A172 (cell line): ENCODE measurements around the gene CALN1. TPM values are rescaled to one million over a fixed set of nuclear protein-coding genes. Genes with fewer than 3 reads are reported as not detected.
A peak's percentile ranks its signal among the peaks of the same experiment; 100 is the strongest.
"Not testable (repeated sequence)": the region's sequence is repeated elsewhere in the genome, so short reads cannot be mapped to it uniquely, and the experiment has no call there.

Experiments used
- DNase-seq: peaks from one replicate; pipeline ENCODE4 v3.0.0-alpha.2; 2015; ENCODE audit warnings: low spot score
- total RNA-seq: library from RNA; depleted of rRNA; stranded (reverse); fragments of >200 nt; shearing (Covaris generic); gene quantifications from 2 replicates; pipeline ENCODE4 v1.2.3, GENCODE V29; 2014

Gene CALN1
- total RNA-seq, 1 experiment from 2014 or later = not detected

DNA sequence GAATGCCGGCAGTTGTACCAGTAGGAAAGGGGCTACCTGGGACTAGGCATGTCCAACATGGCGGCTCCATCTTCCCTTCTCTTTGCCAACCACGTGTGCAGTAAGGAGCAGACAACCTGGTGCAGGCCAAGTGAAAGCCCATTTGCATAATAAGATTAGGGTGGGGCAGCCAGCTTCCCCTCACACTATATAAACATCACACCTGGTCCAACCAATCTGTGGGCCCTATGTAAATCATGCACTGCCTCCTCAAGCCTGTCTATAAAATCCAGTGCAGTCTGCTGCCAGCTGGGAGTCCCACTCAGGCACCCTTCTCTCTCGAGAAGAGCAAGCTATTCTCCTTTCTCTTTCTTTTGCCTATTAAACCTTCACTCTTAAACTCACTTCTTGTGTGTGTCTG lies 429.3 kb downstream of the CALN1 start:
- DNase-seq = no peak

DNA sequence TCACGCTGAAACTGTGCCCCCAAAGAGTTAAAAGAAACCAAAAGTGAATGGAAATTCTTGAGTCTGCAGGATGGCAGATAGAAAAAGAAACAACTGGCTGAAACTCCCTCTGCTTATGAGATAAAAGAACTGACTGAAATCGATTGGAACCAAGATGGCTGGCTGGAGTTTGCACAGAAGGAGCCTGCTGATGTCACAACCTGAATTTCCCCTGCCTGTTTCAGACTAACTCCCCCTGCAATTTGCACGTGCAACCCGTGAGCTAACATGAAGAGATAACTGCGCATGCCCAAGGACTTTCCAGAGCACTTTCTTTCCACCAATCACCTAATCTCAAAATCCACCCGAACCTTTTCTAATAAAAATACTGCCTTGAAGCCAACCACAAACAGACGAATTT lies 435.5 kb downstream of the CALN1 start:
- DNase-seq = no peak

DNA sequence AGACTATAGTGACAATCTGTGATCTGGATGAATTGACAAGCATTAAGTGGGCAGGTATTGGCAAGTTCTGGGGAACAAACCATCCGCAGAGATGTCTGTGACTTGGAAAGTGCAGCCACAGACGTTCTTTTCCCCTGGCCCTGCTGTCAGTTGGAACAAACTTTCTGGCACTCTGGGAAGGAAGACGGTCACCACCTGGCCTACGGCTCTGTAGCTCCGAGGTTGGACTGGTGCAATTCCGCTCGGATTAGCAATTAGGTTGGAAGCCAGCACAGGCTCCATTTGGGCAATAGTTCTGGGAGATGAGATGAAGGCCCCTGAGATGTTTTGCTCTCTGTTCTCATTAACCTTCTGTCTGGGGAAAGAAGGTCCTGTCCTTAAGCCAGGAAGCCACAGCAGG lies 437.5 kb downstream of the CALN1 start:
- DNase-seq = no peak

DNA sequence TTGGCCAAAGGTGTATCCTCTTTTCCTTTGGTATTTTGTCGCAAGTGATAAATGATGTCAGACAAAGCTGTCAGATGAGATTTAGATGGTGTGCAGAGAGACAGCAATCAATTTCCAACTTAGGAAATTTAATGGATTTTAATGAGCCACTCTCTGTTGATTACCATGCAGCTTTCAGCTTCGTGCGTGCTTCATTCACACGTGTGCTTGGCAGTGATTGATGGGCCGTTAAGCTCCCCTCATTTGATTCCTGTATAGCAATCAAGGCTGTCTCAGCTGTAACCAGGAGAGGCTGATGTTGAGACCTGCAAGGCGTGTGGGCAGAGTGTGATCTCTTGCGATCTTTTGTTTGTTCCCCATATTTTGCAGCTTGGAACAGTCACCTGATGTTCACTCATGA lies 439.6 kb downstream of the CALN1 start:
- DNase-seq = no peak

DNA sequence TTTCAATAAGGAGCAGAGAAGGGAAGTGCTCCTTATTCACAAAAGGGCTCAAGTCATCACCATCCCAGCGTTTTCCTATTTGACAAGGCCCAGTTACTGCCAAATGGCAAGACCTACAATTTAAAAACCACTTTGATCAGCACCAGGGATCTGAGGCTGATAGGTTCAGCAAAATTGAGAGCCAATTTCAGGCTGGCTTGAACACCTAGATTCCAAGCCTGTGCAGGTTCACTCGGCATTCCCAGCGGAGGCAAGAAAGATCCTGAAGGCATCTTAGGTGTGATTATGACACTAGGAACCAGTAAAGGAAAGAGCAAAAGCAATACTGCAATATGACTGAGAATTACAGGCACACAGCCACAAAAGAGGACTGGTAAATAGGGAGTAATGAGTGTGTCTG lies 441.4 kb downstream of the CALN1 start:
- DNase-seq = no peak

DNA sequence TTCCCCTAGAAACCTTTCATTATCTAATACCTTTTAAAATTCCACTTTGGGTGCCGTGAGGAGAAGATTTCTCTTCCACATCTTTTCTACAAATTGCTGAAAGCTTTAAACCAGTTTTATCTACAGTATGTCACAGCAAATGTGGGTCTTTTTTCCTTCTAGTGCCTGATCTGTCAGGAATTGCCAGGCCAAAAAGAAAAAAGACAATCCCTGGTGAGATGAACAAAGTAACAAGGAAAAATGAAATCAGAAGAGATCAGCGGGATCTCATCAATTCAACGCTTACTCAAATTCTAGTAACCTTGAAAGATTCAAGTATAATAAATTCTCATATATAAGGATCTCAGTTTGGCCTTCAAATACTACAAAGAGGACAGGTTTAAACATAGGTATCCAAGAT lies 449.5 kb downstream of the CALN1 start:
- no peak for DNase-seq

DNA sequence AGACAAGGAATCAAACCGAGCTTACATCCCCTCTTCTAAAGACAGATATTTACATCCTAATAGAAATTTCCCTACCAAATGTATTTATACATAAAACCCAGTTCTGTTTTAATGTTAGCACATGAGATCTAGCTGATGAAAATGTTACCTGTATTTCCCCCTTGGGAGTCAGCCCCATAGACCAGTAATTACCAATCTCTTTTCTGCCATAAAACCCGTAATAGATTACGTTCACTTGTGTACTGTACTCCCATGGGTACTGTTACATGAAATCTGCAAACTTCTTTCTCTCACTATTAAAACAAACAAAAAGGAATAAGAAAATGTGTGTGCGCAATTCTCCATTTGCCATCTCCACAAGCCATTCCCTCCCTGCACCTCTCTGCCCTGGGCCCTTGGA lies 450.9 kb downstream of the CALN1 start:
- no peak for DNase-seq

DNA sequence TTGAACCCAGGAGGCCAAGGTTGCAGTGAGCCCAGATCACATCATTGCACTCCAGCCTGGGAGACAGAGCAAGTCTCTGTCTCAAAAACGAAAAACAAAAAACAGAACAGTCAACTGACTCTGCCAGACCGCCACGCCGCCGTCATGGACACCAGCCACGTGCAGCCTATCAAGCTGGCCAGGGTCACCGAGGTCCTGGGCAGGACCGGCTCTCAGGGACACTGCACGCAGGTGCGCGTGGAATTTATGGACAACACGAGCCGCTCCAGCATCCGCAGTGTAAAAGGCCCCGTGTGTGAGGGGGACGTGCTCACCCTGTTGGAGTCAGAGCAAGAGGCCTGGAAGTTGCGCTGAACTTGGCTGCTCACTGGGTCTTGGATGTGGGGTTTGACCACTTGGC lies 470.0 kb downstream of the CALN1 start:
- DNase-seq = no peak

DNA sequence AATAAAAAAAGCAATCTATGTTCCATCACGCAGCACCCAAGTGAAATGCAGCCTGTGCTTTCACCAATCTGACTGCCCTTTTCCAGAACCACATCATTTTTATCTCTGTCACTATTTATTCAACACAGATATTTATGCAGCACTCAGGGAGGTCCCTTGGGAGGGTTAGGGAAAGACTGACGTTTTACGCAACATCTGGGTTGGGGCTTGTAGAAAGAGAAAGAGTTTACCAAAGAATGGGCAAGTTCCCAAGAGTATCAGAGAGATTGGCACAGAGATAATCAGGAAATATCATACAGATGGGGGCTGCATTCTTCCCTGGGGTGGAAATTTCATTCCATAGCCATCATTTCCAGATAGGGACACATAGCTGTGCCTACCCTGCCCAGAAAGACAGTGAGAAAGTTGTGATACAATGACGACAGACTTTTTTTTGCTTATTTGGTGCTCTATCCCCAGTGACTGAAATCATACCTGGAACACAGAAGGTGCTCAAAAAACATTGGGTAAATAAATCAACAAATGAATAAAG lies 474.2 kb downstream of the CALN1 start:
- DNase-seq = no peak

DNA sequence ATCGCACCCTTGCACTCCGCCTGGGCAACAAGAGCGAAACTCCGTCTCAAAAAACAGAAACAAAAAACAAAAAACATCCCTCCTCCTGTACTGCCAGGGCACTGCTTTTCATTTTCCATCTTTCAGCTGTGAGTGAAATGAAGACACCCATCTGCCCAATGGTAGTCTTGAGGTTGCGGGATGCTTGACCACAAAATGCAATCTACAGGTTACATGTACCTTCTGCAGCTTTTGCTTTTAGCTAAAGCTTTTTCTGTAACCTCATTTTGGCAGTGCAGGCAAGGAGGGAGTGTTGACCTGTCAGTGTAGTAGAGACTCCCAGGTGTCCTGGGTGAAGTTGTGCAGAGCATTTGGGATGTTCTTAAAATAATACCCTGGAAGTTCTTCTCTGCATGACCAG lies 476.5 kb downstream of the CALN1 start:
- no peak for DNase-seq

DNA sequence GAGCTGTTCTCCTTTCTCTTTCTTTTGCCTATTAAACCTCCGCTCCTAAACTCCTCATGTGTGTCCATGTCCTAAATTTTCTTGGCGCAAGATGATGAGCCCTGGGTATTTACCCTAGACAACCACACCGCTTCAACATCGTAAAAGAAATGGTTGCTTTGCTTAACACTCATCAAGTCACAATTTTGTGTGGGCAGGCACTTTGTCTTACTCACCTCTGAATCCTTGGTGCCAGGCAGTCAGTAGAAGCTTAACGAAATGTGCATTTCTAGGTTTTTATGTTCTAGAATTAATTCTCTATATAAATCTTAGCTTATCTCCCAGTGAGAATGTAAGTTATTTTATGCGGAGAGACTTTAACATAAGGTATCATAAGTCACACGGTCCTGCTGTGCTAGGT lies 478.7 kb downstream of the CALN1 start:
- DNase-seq = no peak

DNA sequence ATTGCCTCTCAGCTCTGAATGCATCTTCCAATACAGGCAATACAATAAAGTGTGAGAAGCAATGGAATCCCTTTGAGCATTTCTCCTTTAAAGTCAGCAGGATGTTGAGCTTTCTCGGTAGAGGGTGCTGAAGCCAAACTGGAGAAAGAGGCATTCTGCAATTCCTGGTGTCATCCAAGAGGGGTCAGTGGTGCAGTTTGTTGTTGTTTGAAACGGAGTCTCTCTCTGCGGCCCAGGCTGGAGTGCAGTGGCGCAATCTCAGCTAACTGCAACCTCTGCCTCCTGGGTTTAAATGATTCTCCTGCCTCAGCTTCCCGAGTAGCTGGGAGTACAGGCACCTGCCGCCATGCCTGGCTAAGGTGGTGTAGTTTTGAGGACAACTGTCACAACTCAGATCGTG lies 486.5 kb downstream of the CALN1 start:
- DNase-seq = no peak

DNA sequence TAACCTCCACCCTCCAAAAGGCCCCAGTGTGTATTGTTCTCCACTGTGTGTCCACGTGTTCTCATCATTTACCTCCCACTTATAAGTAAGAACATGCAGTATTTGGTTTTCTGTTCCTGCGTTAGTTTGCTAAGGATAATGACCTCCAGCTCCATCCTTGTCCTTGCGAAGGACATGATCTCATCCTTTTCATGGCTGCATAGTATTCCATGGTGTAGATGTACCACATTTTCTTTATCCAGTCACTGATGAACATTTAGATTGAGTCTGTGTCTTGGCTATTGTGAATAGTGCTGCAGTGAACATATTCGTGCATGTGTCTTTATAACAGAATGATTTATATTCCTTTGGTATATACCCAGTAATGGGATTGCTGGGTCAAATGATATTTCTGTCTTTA lies 497.9 kb downstream of the CALN1 start:
- not testable (repeated sequence) for DNase-seq

DNA sequence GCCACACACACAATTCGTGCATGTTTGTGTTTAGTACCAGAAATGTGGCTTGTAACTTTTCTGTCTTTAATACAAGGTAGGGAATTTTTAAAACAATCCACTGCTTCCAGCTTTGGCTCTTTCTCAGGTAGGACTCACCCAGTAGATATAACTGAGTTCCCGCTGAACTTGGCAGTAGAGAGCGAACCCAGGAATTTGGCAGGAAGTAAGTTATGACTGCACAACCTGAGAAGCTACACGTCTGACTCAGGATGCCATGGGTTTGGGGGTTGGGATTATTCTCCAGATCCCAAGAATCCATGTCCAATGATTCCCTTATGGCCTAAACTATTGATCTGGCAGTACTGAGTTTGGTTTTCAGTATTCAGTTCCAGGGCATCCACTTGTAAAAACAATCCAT lies 499.7 kb downstream of the CALN1 start:
- DNase-seq = no peak

DNA sequence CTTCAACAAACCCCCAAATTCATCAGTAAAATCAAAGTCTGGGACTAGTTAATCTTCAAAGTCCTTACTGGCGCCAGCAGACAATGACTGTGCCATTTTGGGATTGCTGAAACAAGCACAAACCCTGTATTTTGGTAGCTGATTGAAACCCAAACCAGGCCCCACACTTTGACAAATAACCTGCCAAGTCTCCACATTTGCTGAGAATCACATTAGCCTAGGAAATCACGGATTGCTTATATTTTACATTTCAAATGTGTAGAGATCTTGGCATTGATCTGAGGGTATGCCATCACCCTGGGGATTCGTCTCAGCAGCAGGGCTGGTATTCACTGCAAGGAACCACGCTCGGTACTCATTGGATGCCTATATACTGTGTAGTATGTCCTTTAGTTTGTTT lies 501.1 kb downstream of the CALN1 start:
- no peak for DNase-seq

DNA sequence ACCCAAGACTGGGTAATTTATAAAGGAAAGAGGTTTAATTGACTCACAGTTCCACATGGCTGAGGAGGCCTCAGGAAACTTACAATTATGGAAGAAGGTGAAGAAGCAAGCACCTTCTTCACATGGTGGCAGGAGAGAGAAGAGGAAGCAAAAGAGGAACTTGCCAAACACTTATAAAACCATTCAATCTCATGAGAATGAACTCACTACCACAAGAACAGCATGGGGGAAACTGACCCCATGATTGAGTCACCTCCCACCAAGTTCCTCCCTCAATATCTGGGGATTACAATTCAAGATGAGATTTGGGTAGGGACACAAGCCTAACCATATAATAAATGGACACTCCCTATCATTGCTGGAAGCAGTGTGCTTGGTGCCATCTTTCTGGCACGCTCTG lies 506.3 kb downstream of the CALN1 start:
- no peak for DNase-seq

DNA sequence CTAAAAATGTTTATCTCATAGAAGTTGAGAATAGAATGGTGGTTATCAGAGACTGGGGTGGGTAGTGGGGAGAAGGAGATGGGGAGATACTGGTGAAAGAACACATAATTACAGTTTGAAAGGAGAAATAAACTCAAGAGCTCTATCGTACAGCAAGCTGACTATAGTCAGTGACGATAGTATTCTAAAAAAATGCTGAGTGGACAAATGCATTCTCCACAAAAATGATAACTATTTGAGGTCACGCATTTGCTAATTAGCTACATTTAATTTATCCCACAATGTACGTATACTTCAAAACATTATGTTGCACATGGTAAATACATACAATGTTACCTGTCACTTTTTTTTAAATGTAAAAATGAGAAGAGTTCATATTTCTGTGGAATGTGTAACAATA lies 507.7 kb downstream of the CALN1 start:
- DNase-seq = no peak

DNA sequence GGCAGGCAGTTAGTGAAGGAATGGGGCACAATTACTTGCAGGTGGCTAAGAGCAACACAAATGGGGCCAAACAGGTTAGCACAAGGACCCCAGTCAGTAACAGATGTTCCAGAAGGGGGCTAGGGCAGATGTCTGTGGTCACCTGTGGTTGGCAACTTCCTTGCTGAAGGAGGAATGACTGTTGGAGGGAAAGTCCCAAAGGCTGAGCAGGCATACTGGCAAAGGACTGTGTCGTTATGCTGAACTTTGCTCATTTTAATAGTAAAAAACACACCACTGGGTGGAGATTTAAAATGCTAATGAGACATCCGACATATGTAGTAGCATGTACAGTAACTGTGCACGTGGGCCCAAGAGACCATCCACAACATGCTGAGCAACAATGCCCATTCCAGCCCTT lies 511.6 kb downstream of the CALN1 start:
- DNase-seq = no peak

DNA sequence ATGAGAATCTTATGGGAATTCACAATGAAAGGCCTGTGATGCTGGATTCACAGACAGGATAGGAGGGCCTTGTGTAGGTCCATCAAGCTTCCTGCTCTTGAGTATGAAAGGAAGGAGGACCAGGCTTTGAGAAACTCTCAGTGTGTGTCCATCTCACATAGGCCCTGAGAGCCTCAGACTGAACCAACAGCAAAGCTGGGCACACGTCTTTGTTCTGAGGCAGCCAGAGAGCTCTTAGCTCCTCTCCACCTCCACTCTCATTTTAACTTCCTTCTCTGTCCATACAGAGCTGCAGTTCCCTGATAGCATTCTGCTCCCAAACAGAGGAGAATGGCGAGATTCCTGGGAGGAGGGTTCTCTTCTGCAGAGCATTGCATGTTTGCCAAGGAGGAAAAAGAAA lies 515.6 kb downstream of the CALN1 start:
- DNase-seq = no peak

DNA sequence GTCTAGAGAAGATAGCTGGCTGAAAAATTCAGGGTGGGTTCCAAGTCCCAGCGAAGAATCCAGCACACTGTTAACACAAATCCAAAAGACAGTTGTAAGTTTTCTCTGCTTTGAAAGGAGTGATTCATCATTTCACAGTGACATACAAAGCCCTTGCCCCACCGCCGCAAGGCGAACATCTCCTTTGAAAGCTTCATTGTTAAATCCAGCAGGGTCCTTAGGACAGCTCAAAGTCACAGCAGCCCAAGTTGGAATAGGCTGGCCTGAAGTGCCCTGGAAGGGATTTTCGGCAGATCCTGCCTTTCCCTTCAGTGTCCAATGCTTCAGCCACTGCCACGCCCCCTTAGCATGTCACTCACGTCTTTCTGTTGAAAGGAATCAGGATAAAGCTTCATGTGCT lies 526.1 kb downstream of the CALN1 start:
- no peak for DNase-seq

DNA sequence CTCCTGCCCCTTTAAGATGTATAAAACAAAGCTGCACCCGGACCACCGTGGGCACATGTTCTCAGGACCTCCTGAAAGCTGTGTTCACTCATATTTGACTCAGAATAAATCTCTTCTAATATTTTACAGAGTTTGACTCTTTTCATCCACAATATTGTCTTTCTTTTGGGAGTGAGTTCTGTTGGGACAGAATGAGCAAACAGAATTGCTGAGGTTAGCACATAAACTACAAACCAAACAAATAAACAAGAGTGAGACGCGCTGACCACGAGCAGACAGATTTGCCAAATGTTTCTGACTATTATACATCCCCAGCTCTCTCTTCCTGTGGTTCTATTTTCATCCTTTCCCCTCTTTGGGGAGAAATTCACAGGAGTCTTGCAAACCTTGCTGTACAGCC lies 526.7 kb downstream of the CALN1 start:
- no peak for DNase-seq

DNA sequence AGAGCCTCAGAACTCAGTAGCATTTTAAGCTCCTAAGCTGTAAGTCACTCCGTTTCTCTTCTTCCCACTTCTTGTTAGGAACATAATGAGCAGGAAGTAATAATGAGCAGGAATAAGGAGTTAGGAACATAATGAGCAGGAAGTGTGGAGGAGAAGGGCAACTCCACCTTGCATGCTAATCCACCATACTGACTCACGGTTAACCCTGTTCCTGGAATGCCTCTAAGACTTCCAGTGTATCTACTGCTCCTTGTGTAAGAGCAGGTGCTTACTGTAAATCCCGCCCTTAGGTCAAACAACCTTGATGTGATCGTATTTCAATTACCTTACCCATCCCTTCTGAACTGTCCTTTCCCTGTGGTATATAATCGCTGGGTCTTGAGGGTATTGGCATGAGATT lies 528.7 kb downstream of the CALN1 start:
- DNase-seq = no peak

DNA sequence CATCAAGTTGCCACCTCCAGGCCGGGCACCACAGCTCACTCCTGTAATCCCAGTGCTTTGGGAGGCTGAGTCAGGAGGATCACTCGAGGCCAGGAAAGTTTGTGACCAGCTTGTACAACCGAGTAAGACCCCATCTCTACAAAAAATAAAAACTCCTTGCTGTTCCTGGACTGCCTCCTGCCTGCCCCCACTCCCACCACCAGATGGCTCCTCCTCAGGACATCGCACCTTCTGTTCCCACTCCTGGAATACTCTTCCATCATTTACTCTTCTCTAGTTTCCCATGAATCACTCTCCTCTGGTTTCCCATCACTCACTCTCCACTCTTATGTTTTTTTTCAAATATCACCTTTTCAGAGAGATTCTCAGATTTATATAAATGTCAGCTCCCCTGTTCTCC lies 540.7 kb downstream of the CALN1 start:
- DNase-seq = no peak

DNA sequence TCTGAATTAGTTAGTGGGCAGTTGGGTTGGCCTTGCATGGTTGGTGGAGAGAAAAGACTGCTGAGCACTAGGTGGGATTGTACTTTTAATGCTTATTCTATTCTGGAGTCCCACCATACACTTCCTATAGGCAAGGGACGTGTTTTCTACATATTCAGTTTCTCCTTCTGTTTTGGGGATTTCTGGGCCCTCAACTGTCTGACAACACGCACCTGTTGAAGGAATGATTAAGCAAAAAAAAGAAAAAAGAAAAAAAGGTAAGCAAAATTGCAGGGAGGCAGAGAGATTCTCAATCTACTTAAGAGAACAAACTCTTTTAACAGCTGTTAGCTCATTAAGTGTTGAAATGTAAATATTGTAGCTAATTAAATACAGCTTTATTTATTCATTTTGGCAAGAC lies 541.3 kb downstream of the CALN1 start:
- DNase-seq = no peak

DNA sequence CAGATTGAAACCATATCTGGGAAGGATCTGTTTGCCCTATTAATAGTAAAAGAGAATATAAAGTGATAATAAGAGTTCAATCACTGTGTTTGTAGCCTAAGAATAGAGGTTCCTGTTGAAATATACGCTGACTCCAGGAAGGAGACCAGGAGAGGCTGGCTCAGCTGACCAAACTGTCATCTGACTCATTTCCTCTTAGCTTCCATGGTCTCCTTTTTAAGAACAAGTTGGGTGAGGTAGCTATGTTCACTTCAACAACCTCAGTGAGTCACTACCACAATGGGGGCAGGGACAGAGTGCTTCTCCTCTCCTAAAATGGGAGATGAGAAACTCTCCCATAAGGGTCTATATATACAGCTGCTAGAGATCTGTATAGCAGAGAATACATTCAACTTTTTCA lies 543.3 kb downstream of the CALN1 start:
- DNase-seq = peak; percentile 36
